Spleen (tissue), 11 donors: Measurements from ENCODE around the gene DIP2C. TPM values are rescaled to one million over a fixed set of nuclear protein-coding genes. Genes with fewer than 3 reads are reported as not detected.

Experiments
- DNase-seq: peaks from one replicate; pipeline ENCODE4 v3.0.0-alpha.2; 2020
- H3K27ac ChIP-seq, 8 donors: fragments of 200-600 bp; sonication (generic) in 7 of 8; 1 replicate in 4 of 8; 2 replicates in 4 of 8; pipeline versions ENCODE4 v1.5.0 to v1.8.0; 2016 to 2021; ENCODE audit warnings: inconsistent platforms in 4 of 8, mild to moderate bottlenecking in 4 of 8, moderate library complexity in 1 of 8
- H3K27me3 ChIP-seq, 7 donors: fragments of 200-600 bp; sonication (generic) in 6 of 7; replicated peaks in 1 of 7; 1 replicate in 4 of 7; 2 replicates in 3 of 7; pipeline versions ENCODE4 v1.5.0 to v1.8.0; 2016 to 2021; ENCODE audit warnings: inconsistent platforms in 3 of 7, mild to moderate bottlenecking in 1 of 7
- H3K36me3 ChIP-seq, 6 donors: fragments of 200-600 bp; sonication (generic) in 5 of 6; 1 replicate in 4 of 6; 2 replicates in 2 of 6; pipeline versions ENCODE4 v1.5.0 to v1.8.0; 2016 to 2021; ENCODE audit warnings: inconsistent platforms in 2 of 6
- H3K4me1 ChIP-seq, 6 donors: fragments of 200-600 bp; sonication (generic) in 5 of 6; 1 replicate in 3 of 6; 2 replicates in 3 of 6; pipeline versions ENCODE4 v1.5.0 to v1.8.0; 2016 to 2021; ENCODE audit warnings: inconsistent platforms in 3 of 6
- H3K4me3 ChIP-seq, 8 donors: fragments of 200-600 bp; sonication (generic) in 7 of 8; 1 replicate in 4 of 8; 2 replicates in 4 of 8; pipeline versions ENCODE4 v1.5.0 to v1.8.0; 2016 to 2021; ENCODE audit warnings: inconsistent platforms in 4 of 8, mild to moderate bottlenecking in 4 of 8, moderate library complexity in 2 of 8
- H3K9me3 ChIP-seq, 8 donors: fragments of 200-600 bp; sonication (generic) in 7 of 8; 1 replicate in 4 of 8; 2 replicates in 4 of 8; pipeline versions ENCODE4 v1.5.0 to v1.8.0; 2016 to 2021; ENCODE audit warnings: inconsistent platforms in 4 of 8
- POLR2A ChIP-seq, 3 donors: fragments of 450-650 bp; IDR thresholded peaks; one replicate each; pipeline ENCODE4 v1.5.1; 2017; ENCODE audit warnings: antibody characterized with exemption in 3 of 3, mild to moderate bottlenecking in 1 of 3
- POLR2AphosphoS5 ChIP-seq, 3 donors: sonication (generic); formaldehyde crosslinking; IDR thresholded peaks; one replicate each; pipeline ENCODE4 v1.5.1; 2017; ENCODE audit warnings: antibody characterized with exemption in 3 of 3
- WGBS, 5 donors: extraction: QIAGEN DNeasy Blood & Tissue Kit in 3 of 5; methylation state at CpG; one replicate each; pipeline versions ENCODE4 v1.1.5 to v1.1.7; 2013 to 2018; 5-methylcytosine and 5-hydroxymethylcytosine counted together
- intact Hi-C: fragments of 100-400 bp; cut with DNase I; formaldehyde crosslinking; loops from one replicate; pipeline ENCODE4 v1.15.0; 2023; ENCODE audit warnings: low total_unique reads
- polyA plus RNA-seq, 3 donors: library from polyadenylated mRNA; stranded (reverse); fragments of 200-250 nt; gene quantifications; one replicate each; pipeline ENCODE4 v1.2.1, GENCODE V29; 2013
- total RNA-seq, 7 donors: library from RNA; depleted of rRNA in 3 of 7; stranded (reverse); fragments of >200 nt in 3 of 7; fragmentation: NEBNext Ultra II Directional in 4 of 7; extraction: Animal tissue kit (Norgen Biotek cat#: 25700) in 4 of 7; gene quantifications; one replicate each; pipeline versions ENCODE4 v1.1.0 to v1.2.1, GENCODE V29; 2016 to 2021
- TF ChIP-seq, protein P1 (sequence below), 11 experiments: fragments of 200-600 bp in 7 of 11; fragments of 450-650 bp in 4 of 11; sonication (generic) in 4 of 11; IDR thresholded peaks in 8 of 11; conservative IDR thresholded peaks in 3 of 11; 1 replicate in 7 of 11; 2 replicates in 4 of 11; pipeline versions ENCODE4 v1.4.0 to v1.8.0; 2016 to 2021; ENCODE audit warnings: antibody characterized with exemption in 11 of 11, inconsistent platforms in 4 of 11, mild to moderate bottlenecking in 1 of 11
- donor health status: healthy with polysubstance abuse.
- donor health status: DM: no; HTN: no; CAD: no; lungs with moderate emphysema.
- donor health status: DM: no; HTN: no; CAD: no.
- donor health status: Bipolar disorder and iron deficiency.
- donor health status: healthy.
- donor health status: DM: no; HTN: no; CAD: no.
- donor health status: DM: yes; HTN: yes; CAD: no.

The DIP2C gene
- total and polyA plus RNA-seq, 10 donors = 2.2 to 13.1 (median 9.0) TPM

DNA sequence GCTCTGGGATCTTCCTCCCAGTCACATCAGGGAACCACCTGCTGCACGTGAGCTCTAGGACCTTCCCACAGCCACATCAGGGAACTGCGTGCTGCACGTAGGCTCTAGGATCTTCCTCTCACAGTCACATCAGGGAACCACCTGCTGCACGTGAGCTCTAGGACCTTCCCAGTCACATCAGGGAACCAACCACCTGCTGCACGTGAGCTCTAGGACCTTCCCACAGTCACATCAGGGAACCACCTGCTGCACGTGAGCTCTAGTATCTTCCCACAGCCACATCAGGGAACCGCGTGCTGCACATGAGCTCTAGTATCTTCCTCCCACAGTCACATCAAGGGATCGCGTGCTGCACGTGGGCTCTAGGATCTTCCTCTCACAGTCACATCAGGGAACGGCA lies 229.7 kb downstream of the DIP2C start:
- H3K36me3 ChIP-seq = no peaks in the 10 kb centered on the region
- DNase-seq = no peak
- no peak overlapping the region for H3K4me3 ChIP-seq
- no peak overlapping the region for H3K27ac ChIP-seq
- H3K27me3 ChIP-seq = no peaks in the 10 kb centered on the region
- no peaks in the 10 kb centered on the region for H3K4me1 ChIP-seq
- intact Hi-C loops = no loop called here
- no peak for TF ChIP-seq POLR2AphosphoS5 (IDR thresholded peaks at IDR 0.05)
- TF ChIP-seq POLR2A (IDR thresholded peaks at IDR 0.05) = no peak
- TF ChIP-seq, protein P1, sequence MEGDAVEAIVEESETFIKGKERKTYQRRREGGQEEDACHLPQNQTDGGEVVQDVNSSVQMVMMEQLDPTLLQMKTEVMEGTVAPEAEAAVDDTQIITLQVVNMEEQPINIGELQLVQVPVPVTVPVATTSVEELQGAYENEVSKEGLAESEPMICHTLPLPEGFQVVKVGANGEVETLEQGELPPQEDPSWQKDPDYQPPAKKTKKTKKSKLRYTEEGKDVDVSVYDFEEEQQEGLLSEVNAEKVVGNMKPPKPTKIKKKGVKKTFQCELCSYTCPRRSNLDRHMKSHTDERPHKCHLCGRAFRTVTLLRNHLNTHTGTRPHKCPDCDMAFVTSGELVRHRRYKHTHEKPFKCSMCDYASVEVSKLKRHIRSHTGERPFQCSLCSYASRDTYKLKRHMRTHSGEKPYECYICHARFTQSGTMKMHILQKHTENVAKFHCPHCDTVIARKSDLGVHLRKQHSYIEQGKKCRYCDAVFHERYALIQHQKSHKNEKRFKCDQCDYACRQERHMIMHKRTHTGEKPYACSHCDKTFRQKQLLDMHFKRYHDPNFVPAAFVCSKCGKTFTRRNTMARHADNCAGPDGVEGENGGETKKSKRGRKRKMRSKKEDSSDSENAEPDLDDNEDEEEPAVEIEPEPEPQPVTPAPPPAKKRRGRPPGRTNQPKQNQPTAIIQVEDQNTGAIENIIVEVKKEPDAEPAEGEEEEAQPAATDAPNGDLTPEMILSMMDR (IDR thresholded peaks at IDR 0.05 in 8 of 11, conservative IDR thresholded peaks at IDR 0.05 in 3 of 11) = no peak
- WGBS, 5 donors = 94 to 95% (median 94%) methylated on average over 12 of the region's 12 CpGs
- no peaks in the 10 kb centered on the region for H3K9me3 ChIP-seq

GRCh38 chr10:458421-458851 lies 231.0 kb downstream of the DIP2C start:
- TF ChIP-seq POLR2A (IDR thresholded peaks at IDR 0.05) = no peak
- TF ChIP-seq, protein P1 (IDR thresholded peaks at IDR 0.05 in 8 of 11, conservative IDR thresholded peaks at IDR 0.05 in 3 of 11) = no peak
- WGBS, 5 donors = 73 to 93% (median 85%) methylated on average over 19 to 21 of the region's 21 CpGs
- Histone ChIP-seq H3K36me3 (no peaks in the 10 kb centered on the region), H3K27me3 (no peaks in the 10 kb centered on the region), H3K27ac (no peak overlapping the region), H3K4me3 (no peak overlapping the region), H3K9me3 (no peaks in the 10 kb centered on the region), H3K4me1 (peaks cover 0 to 7% (median 0%) of the 10 kb centered on the region in 6 donors)
- peak; percentile 59 for DNase-seq
- intact Hi-C loops = no loop called here

DNA sequence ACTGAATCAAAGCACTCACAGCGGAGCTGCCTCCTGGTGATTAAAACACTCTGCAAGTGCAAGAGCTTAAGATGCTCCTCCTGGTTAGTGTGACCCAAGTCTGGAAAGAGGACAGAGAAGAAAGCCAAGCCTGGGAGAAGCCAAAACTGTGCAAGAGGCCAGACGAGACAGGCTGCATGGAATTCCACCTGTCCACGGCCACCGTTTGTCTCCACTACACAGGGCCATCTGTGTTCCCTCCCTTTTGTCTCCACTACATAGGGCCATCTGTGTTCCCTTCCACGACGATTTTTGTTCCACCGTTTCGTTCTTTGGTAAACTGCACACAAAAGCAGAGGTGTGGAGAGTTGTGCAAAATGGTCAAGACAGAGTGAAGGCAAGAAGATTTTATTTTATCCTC lies 233.0 kb downstream of the DIP2C start:
- Histone ChIP-seq H3K9me3 (no peaks in the 10 kb centered on the region), H3K4me1 (peaks cover 0 to 25% (median 3%) of the 10 kb centered on the region in 6 donors), H3K4me3 (no peak overlapping the region), H3K27ac (no peak overlapping the region), H3K27me3 (no peaks in the 10 kb centered on the region), H3K36me3 (no peaks in the 10 kb centered on the region)
- WGBS, 5 donors = 86 to 91% (median 88%) methylated on average over 8 of the region's 8 CpGs
- intact Hi-C loops = no loop called here
- peak; percentile 37 for DNase-seq
- TF ChIP-seq, protein P1 (IDR thresholded peaks at IDR 0.05 in 8 of 11, conservative IDR thresholded peaks at IDR 0.05 in 3 of 11) = no peak

DNA sequence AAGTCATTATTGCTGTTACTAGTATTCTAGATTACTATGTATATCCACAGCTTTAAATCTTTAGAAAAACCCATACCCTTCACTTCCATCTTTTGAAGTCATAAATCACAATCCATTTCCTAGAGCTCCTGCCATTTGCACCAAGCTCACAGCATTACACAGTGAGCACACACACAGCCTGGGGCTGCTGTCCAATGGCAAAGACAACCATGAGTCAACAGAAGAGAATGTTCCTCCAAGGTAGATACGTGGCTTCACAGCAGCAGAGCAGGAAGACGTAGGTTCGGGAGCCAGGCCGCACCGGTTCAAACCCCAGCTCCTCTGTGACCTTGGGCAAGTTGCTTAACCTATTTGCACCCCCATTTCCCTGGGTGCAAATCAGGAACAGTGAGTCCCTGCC lies 234.6 kb downstream of the DIP2C start:
- intact Hi-C loops = no loop called here
- TF ChIP-seq POLR2AphosphoS5 (IDR thresholded peaks at IDR 0.05) (no peak), POLR2A (IDR thresholded peaks at IDR 0.05) (no peak)
- TF ChIP-seq, protein P1 (IDR thresholded peaks at IDR 0.05 in 8 of 11, conservative IDR thresholded peaks at IDR 0.05 in 3 of 11) = no peak
- Histone ChIP-seq H3K27ac (no peak overlapping the region), H3K4me3 (no peak overlapping the region), H3K27me3 (no peaks in the 10 kb centered on the region), H3K4me1 (peaks cover 0 to 41% (median 14%) of the 10 kb centered on the region in 6 donors), H3K36me3 (no peaks in the 10 kb centered on the region), H3K9me3 (no peaks in the 10 kb centered on the region)
- WGBS, 5 donors = 67 to 97% (median 86%) methylated on average over 5 of the region's 5 CpGs
- DNase-seq = no peak
